Stimulated activated CD8-positive, alpha-beta memory T cell treated with anti-CD3 and anti-CD28 coated beads, Interleukin-4, amount 100 ng/mL, for 48 hours (primary cell): ENCODE measurements around the gene R3HDM4.
"Not testable (repeated sequence)": the region's sequence is repeated elsewhere in the genome, so short reads cannot be mapped to it uniquely, and the experiment has no call there.

Experiments used
- DNase-seq: peaks from one replicate; pipeline ENCODE4 v3.0.0-alpha.2; 2020

R3HDM4 gene

GRCh38 chr19:911197-912033, 1.6 kb downstream of the R3HDM4 start:
- DNase-seq: no peak

- peak; percentile 57 for DNase-seq
Measured at GRCh38 chr19:907183-907853, 5.7 kb downstream of the R3HDM4 start.

GRCh38 chr19:906480-906879, 6.5 kb downstream of the R3HDM4 start:
- no peak for DNase-seq

- no peak for DNase-seq
Measured at GRCh38 chr19:904545-904944, 8.5 kb downstream of the R3HDM4 start.

GRCh38 chr19:903266-903797, 9.7 kb downstream of the R3HDM4 start:
- no peak for DNase-seq

- DNase-seq: no peak
Measured at GRCh38 chr19:902446-903226, 10.4 kb downstream of the R3HDM4 start.

- DNase-seq: no peak
Measured at GRCh38 chr19:902093-902370, 11.0 kb downstream of the R3HDM4 start.

GRCh38 chr19:901216-902092, 11.6 kb downstream of the R3HDM4 start:
- DNase-seq: no peak

GRCh38 chr19:900302-901111, 12.5 kb downstream of the R3HDM4 start:
- DNase-seq: no peak

GRCh38 chr19:900043-900301, 13.0 kb downstream of the R3HDM4 start:
- no peak for DNase-seq

- no peak for DNase-seq
Measured at GRCh38 chr19:899336-900042, 13.5 kb downstream of the R3HDM4 start.

- no peak for DNase-seq
Measured at GRCh38 chr19:898663-899062, 14.4 kb downstream of the R3HDM4 start.

GRCh38 chr19:897442-898039, 15.5 kb downstream of the R3HDM4 start:
- DNase-seq: no peak

GRCh38 chr19:896999-897398, 16.0 kb downstream of the R3HDM4 start:
- DNase-seq: no peak

GRCh38 chr19:896434-896833, 16.6 kb downstream of the R3HDM4 start:
- no peak for DNase-seq

- DNase-seq: peak; percentile 90
Measured at GRCh38 chr19:892894-893689, 19.9 kb downstream of the R3HDM4 start, which contains the start of the genes MED16 and RNU6-9. MED16 (minus strand) TSS chr19:893187; CDS start chr19:891131, 2,056 bp downstream. RNU6-9 (plus strand) TSS chr19:893484.

GRCh38 chr19:892243-892893, 20.7 kb downstream of the R3HDM4 start:
- peak; percentile 64 for DNase-seq

GRCh38 chr19:891421-892200, 21.4 kb downstream of the R3HDM4 start:
- not testable (repeated sequence) for DNase-seq
